ENCODE data around the gene EHBP1. TPM values are rescaled to one million over a fixed set of nuclear protein-coding genes. Genes with fewer than 3 reads are reported as not detected.

Gene EHBP1
- polyA plus RNA-seq, 1 of the 3 experiments (the other 2 are of a cell fraction), result 62.7 TPM

DNA sequence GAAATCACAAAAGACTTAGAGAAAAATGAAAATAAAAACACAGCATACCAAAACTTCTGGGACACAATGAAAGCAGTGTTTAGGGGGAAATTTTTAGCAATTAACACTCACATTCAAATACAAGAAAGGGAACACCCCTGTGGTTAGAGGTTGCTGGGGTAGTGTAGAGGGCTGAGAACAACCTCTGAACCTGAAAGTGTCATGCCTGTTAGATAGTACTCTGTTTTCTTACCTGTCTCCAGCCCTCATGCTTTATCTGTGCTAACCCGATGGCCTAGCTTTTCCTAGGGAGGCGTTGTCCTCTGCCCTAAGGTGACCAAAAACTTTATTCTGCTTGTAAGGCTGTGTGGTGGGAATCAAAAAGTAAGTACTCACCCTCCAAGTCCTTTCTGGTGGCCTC lies 222.5 kb downstream of the EHBP1 start:
- ChIA-PET POLR2A (no interaction called here), CTCF (no interaction called here)
- Histone ChIP-seq H3K9me3 (0 out of 2 replicates have a peak, but pooled peaks cover 5% of the 10 kb centered on the region), H3K27ac (ENCODE audit: low read depth in 2 of 2, low read length in 1 of 2) (no peak overlapping the region), H3K9me2 (no peaks in the 10 kb centered on the region), H3K4me3 (ENCODE audit: low read depth in 2 of 2, low read length in 1 of 2) (no peak overlapping the region), H3K4me2 (no peak overlapping the region), H3F3A (replicated peaks; ENCODE audit: insufficient read depth) (no peaks in the 10 kb centered on the region), H2AFZ (ENCODE audit: low read depth) (no peak overlapping the region), H3K36me3 (replicated peaks in 1 of 2; ENCODE audit: control insufficient read depth in 1 of 2, insufficient read depth in 2 of 2, low read length in 1 of 2) (peaks cover 4 to 13% of the 10 kb centered on the region in 2 experiments), H3K79me2 (ENCODE audit: insufficient read depth) (no peaks in the 10 kb centered on the region), H4K20me1 (ENCODE audit: insufficient read depth) (no peaks in the 10 kb centered on the region), H3K27me3 (ENCODE audit: insufficient read depth) (no peaks in the 10 kb centered on the region), H3K9ac (no peak overlapping the region), H3K4me1 (ENCODE audit: control insufficient read depth in 1 of 2, insufficient read depth in 2 of 2, low read depth in 1 of 2, low read length in 1 of 2) (no peaks in the 10 kb centered on the region)
- TF ChIP-seq, protein P1, sequence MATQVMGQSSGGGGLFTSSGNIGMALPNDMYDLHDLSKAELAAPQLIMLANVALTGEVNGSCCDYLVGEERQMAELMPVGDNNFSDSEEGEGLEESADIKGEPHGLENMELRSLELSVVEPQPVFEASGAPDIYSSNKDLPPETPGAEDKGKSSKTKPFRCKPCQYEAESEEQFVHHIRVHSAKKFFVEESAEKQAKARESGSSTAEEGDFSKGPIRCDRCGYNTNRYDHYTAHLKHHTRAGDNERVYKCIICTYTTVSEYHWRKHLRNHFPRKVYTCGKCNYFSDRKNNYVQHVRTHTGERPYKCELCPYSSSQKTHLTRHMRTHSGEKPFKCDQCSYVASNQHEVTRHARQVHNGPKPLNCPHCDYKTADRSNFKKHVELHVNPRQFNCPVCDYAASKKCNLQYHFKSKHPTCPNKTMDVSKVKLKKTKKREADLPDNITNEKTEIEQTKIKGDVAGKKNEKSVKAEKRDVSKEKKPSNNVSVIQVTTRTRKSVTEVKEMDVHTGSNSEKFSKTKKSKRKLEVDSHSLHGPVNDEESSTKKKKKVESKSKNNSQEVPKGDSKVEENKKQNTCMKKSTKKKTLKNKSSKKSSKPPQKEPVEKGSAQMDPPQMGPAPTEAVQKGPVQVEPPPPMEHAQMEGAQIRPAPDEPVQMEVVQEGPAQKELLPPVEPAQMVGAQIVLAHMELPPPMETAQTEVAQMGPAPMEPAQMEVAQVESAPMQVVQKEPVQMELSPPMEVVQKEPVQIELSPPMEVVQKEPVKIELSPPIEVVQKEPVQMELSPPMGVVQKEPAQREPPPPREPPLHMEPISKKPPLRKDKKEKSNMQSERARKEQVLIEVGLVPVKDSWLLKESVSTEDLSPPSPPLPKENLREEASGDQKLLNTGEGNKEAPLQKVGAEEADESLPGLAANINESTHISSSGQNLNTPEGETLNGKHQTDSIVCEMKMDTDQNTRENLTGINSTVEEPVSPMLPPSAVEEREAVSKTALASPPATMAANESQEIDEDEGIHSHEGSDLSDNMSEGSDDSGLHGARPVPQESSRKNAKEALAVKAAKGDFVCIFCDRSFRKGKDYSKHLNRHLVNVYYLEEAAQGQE (IDR thresholded peaks at IDR 0.05; ENCODE audit: low read depth, low read length), result no peak
- TF ChIP-seq CHD2 (IDR thresholded peaks at IDR 0.05; ENCODE audit: low read length, partially characterized antibody) (no peak), POLR2AphosphoS5 (IDR thresholded peaks at IDR 0.05; ENCODE audit: low read depth, low read length) (no peak), FOSL2 (IDR thresholded peaks at IDR 0.05; ENCODE audit: borderline replicate concordance, low read depth) (no peak), TCF12 (IDR thresholded peaks at IDR 0.05) (no peak)
- TF ChIP-seq, protein P2, sequence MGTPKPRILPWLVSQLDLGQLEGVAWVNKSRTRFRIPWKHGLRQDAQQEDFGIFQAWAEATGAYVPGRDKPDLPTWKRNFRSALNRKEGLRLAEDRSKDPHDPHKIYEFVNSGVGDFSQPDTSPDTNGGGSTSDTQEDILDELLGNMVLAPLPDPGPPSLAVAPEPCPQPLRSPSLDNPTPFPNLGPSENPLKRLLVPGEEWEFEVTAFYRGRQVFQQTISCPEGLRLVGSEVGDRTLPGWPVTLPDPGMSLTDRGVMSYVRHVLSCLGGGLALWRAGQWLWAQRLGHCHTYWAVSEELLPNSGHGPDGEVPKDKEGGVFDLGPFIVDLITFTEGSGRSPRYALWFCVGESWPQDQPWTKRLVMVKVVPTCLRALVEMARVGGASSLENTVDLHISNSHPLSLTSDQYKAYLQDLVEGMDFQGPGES (IDR thresholded peaks at IDR 0.05; ENCODE audit: low read depth, low read length), result no peak
- DNase-seq, result no peak
- WGBS (ENCODE audit: low lambda C conversion rate), result 100% methylated on average over 2 of the region's 2 CpGs

DNA sequence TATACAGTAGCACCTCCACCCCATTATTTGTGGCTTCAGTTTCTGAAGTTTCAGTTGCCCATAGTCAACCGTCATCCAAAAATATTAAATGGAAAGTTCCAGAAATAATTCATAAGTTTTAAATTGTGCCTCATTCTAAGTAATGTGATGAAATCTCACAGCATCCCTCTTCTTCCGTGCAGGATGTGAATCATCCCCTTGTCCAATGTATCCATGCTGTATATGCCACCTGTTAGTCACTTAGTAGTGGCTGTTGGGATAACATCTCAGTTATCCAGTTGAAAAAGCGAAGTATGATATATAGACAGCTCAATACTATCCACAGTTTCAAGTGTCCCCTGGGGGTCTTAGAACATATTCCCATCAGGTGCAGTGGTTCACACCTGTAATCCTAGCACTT lies 226.0 kb downstream of the EHBP1 start:
- H3K79me2 ChIP-seq (ENCODE audit: insufficient read depth), result no peaks in the 10 kb centered on the region
- TF ChIP-seq, protein P1 (IDR thresholded peaks at IDR 0.05; ENCODE audit: low read depth, low read length), result no peak
- TF ChIP-seq FOXM1 (IDR thresholded peaks at IDR 0.05; ENCODE audit: low read depth) (no peak), SIN3A (IDR thresholded peaks at IDR 0.05; ENCODE audit: borderline replicate concordance, low read depth, low read length) (no peak), NFIC (IDR thresholded peaks at IDR 0.05; ENCODE audit: borderline replicate concordance) (no peak), RCOR1 (IDR thresholded peaks at IDR 0.05; ENCODE audit: low read length) (no peak)
- TF ChIP-seq, protein P3, sequence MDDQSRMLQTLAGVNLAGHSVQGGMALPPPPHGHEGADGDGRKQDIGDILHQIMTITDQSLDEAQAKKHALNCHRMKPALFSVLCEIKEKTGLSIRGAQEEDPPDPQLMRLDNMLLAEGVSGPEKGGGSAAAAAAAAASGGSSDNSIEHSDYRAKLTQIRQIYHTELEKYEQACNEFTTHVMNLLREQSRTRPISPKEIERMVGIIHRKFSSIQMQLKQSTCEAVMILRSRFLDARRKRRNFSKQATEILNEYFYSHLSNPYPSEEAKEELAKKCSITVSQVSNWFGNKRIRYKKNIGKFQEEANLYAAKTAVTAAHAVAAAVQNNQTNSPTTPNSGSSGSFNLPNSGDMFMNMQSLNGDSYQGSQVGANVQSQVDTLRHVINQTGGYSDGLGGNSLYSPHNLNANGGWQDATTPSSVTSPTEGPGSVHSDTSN (IDR thresholded peaks at IDR 0.05), result no peak
- TF ChIP-seq, protein P4, sequence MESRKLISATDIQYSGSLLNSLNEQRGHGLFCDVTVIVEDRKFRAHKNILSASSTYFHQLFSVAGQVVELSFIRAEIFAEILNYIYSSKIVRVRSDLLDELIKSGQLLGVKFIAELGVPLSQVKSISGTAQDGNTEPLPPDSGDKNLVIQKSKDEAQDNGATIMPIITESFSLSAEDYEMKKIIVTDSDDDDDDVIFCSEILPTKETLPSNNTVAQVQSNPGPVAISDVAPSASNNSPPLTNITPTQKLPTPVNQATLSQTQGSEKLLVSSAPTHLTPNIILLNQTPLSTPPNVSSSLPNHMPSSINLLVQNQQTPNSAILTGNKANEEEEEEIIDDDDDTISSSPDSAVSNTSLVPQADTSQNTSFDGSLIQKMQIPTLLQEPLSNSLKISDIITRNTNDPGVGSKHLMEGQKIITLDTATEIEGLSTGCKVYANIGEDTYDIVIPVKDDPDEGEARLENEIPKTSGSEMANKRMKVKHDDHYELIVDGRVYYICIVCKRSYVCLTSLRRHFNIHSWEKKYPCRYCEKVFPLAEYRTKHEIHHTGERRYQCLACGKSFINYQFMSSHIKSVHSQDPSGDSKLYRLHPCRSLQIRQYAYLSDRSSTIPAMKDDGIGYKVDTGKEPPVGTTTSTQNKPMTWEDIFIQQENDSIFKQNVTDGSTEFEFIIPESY (IDR thresholded peaks at IDR 0.05; ENCODE audit: borderline replicate concordance, low read depth), result no peak
- ChIA-PET POLR2A (no interaction called here), CTCF (no interaction called here)
- no peak for DNase-seq
- H3K9me3 ChIP-seq, result no peaks in the 10 kb centered on the region
- 79% methylated on average over 3 of the region's 3 CpGs for WGBS (ENCODE audit: low lambda C conversion rate)
- H4K20me1 ChIP-seq (ENCODE audit: insufficient read depth), result no peaks in the 10 kb centered on the region
- H3F3A ChIP-seq (replicated peaks; ENCODE audit: insufficient read depth), result no peaks in the 10 kb centered on the region
- H2AFZ ChIP-seq (ENCODE audit: low read depth), result no peak overlapping the region
- no peak overlapping the region for H3K27ac ChIP-seq (ENCODE audit: low read depth in 2 of 2, low read length in 1 of 2)
- H3K9me2 ChIP-seq, result no peaks in the 10 kb centered on the region
- no peak overlapping the region for H3K4me3 ChIP-seq (ENCODE audit: low read depth in 2 of 2, low read length in 1 of 2)
- H3K27me3 ChIP-seq (ENCODE audit: insufficient read depth), result no peaks in the 10 kb centered on the region
- H3K4me2 ChIP-seq, result no peak overlapping the region
- no peak overlapping the region for H3K9ac ChIP-seq
- no peaks in the 10 kb centered on the region for H3K4me1 ChIP-seq (ENCODE audit: control insufficient read depth in 1 of 2, insufficient read depth in 2 of 2, low read depth in 1 of 2, low read length in 1 of 2)
- peaks cover 0 to 3% of the 10 kb centered on the region in 2 experiments for H3K36me3 ChIP-seq (replicated peaks in 1 of 2; ENCODE audit: control insufficient read depth in 1 of 2, insufficient read depth in 2 of 2, low read length in 1 of 2)
